HG02798 (cell line): ENCODE results near the gene ARRDC3.
"Not testable (repeated sequence)": the region's sequence is repeated elsewhere in the genome, so short reads cannot be mapped to it uniquely, and the experiment has no call there.

Experiments used
- ATAC-seq: cut with Tn5 transposase; IDR thresholded peaks from one replicate; pipeline ENCODE4 v1.9.1; 2021; ENCODE audit warnings: mild to moderate bottlenecking; ENCODE audit not compliant: unreplicated experiment, poor library complexity

The ARRDC3 gene

GRCh38 chr5:91385596-91385995, 2.5 kb upstream of the ARRDC3 start:
- not testable (repeated sequence) for ATAC-seq

GRCh38 chr5:91384671-91385430, 1.7 kb upstream of the ARRDC3 start:
- ATAC-seq = peak; percentile 13

- ATAC-seq = no peak
These were observed 811 bp upstream of the ARRDC3 start for GRCh38 chr5:91383956-91384300.

- ATAC-seq = no peak
These were observed 539 bp downstream of the ARRDC3 start for GRCh38 chr5:91382530-91383026.

- no peak for ATAC-seq
These were observed 1.2 kb downstream of the ARRDC3 start for GRCh38 chr5:91381774-91382359.

GRCh38 chr5:91381239-91381773, 1.8 kb downstream of the ARRDC3 start:
- no peak for ATAC-seq

DNA sequence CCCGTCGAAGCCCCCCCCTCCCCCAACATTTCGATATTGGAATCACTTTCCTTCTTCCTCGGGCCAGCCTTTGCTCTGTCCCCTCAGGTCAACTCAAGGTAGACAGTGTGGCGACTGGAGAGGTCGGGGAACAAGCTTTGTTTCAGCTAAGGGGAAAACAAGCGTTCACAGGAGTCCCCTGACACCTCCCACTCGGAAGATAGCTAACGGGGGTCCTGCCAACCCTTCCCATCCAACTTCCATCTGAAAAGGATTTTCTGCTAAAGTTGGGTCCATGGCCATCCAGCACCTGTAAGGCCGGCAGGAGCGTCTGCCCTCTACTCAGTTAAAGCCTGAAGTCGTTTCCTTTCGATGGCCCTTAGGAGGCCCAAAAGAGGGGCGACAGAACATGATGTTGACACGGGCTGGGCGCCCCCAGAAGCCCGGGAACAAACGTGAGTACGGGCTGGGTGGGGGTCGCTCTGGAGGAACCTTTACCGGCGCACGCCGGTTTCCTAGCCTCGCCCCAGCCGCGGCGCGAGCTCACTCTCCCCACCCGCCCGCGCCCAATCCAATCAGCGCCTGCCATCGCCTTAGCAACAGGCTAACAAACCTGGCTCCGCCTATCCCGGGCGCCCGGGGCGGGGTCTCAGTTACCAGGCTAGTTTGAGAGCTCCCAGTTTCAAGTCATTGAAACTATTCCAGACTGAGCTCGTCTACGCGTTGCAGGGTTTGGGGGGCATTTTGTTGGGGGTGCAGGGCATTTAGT, 2.5 kb downstream of the ARRDC3 start:
- peak; percentile 56 for ATAC-seq

DNA sequence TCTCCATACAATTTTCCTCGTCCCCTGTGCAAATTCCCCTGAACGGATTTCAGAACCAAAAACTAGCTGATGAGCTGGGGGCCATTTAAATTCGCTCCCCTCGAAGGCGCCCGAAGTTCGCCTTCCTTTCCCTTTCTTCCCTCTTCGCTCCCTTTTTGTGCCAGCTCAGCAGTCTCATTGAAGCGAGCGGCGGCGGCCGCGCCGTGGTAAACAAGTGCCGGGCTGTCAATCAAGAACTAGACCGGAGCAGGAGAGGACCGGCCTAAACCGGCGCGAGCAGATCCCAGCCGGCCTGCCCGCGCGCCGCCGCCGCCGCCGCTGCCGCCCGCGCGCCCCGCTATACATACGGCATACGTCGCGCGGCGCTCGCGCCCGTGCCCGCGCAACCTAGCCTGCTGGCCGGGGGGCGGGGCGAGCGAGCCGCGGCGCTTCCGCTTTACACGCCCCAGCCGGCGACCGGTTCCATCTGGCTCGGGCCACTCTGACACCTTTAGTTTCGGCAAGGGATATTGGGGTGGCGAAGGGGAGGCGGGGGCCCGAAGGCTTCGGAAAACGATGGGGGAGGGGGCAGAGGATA, 3.1 kb downstream of the ARRDC3 start:
- peak; percentile 66 for ATAC-seq

DNA sequence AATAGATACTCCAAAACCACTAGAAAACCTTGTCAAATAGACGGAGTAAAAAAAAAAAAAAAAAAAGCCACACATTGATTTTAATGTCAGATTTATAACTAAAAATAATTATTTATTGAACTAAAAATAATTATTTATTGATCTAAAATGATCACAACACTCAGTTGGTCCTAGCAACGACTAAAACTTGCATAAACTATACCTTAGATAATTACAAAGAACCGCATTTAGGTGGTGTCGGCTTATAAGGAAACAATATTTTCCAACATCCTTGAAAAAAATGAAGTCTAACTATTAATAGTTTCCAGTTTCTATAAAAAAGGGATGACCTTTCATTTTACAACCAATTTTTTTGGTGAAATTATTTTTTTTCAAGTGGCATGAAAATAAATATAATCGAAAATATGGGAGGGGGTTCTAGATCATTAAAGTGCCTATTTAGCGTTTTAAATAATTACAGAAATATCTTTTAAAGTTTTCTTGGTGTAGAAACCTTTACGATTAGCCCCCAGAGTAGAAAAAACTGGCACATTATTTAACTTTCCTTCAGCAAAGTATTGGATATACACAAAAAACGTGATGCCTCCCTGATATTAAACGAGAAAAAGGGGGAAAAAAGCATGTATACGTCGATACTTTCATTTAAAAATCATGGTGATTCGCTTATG, 3.7 kb downstream of the ARRDC3 start:
- ATAC-seq = no peak

GRCh38 chr5:91378752-91379211, 4.3 kb downstream of the ARRDC3 start:
- ATAC-seq = no peak

DNA sequence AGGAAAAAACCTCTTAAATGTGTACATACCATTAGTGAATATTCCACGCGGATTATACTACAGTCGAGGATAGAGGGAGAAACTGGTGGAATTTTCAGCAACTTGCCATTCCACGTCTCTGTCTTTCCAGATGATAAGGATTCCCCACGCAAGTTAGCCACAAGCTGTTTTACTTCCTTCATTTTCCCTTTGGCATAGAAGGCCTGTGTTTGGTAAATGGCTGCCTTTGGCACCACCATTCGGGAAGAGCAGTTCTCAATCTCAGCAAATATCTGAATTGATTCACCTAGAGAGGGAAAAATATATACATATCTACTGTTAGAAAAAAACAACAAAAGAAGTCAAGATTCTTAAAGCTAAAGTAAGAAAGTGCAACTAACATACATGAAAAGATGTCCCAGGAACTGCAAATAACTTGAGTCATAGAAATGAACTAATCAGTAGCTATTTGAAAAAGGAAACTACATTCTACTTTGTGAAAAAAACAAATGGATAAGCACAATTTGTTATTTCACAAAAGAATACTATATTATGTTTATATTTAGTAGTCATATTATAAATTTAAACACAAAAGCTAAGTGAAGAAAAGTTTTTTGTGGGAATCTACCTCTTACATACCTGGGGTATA, 8.1 kb downstream of the ARRDC3 start:
- no peak for ATAC-seq

- no peak for ATAC-seq
These were observed 9.5 kb downstream of the ARRDC3 start for GRCh38 chr5:91373600-91373999.

- no peak for ATAC-seq
These were observed 10.1 kb downstream of the ARRDC3 start for GRCh38 chr5:91373006-91373405.

- ATAC-seq = no peak
These were observed 13.6 kb downstream of the ARRDC3 start for GRCh38 chr5:91369480-91369879.

DNA sequence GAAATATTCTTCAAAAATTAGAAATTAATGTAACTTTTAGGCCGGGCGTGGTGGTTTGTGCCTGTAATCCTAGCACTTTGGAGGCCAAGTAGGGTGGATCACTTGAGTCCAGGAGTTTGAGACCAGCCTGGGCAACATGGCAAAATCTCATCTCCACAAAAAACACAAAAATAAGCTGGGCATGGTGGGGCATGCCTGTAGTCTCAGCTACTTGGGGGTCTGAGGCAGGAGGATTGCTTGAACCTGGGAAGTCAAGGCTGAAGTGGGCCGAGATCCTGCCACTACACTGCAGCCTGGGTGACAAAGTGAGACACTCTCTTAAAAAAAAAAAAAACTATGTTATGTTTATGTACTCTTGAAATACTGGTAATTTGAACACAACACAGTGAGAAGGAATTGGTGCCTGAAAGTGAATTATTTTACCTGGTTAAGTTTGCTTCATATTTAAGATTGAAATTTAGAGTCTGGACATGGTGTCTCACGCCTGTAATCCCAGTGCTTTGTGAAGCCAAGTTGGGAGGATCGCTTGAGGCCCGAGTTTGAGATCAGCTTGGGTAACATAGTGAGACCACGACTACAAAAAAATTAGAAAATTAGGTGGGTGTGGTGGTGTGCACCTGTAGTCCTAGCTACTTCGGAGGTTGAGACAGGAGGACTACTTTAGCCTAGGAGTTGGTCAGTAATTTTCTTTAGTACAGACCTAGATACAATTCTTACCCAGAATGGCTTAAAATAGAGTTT, 15.0 kb downstream of the ARRDC3 start:
- ATAC-seq = no peak

DNA sequence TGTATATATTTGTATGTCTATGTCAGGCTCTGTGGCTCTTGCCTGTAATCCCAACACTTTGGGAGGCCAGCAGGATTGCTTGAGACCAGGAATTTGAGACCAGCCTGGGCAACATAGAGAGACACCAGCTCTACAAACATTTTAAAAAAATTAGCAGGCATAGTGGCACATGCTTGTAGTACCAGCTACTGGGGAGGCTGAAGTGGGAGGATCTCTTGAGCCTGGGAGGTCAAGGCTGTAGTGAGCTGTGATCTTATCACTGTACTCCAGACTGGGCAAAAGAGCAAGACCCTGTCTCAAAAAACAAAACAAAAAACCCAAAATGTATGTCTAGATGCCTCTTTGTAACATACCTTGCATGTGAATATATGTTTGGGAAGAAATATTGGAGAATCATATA, 15.8 kb downstream of the ARRDC3 start:
- ATAC-seq = no peak

DNA sequence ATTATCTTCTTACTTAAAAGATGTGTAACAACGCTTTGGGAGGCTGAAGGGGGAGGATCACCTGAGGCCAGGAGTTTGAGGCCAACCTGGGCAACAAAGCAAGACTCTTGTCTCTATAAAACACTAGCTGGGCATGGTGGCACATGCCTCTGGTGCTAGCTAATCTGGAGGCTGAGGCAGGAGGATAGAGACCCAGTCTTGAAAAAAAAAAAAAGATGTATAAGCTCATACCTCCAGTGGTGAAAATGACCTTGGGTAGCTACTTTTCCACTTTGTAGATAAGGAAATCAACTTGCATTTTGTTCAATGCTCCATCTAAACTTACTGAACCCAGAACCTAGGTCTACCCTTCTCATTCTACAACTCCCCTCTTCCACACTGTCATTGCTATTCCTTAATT, 16.6 kb downstream of the ARRDC3 start:
- no peak for ATAC-seq

DNA sequence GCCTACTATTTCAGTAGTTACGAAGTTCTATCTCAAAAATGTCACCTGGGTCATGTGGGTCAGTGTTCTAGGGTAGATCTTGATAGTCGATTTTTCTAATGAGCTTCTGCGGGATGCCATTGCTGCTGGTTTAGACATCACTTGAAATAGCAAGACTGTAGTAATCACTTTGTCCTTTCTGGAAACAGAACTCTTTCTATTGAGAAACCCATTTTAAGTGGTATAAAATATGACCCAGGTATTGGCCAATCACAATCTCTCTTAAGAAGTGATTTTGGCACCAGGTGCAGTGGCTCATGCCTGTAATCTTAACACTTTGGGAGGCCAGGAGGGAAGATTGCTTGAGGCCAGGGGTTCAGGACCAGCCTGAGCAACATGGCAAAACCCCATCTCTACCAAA, 17.6 kb downstream of the ARRDC3 start:
- no peak for ATAC-seq

- no peak for ATAC-seq
These were observed 20.2 kb downstream of the ARRDC3 start for GRCh38 chr5:91362935-91363334.
